OCI-M2 (cell line): ENCODE data around the gene XKR3.
"Not testable (repeated sequence)": the region's sequence is repeated elsewhere in the genome, so short reads cannot be mapped to it uniquely, and the experiment has no call there.

ENCODE experiments used
- DNase-seq: peaks from one replicate; lab custom pipeline; 2025; ENCODE audit not compliant: unreplicated experiment; lab: John Stamatoyannopoulos, UW

The XKR3 gene

DNA sequence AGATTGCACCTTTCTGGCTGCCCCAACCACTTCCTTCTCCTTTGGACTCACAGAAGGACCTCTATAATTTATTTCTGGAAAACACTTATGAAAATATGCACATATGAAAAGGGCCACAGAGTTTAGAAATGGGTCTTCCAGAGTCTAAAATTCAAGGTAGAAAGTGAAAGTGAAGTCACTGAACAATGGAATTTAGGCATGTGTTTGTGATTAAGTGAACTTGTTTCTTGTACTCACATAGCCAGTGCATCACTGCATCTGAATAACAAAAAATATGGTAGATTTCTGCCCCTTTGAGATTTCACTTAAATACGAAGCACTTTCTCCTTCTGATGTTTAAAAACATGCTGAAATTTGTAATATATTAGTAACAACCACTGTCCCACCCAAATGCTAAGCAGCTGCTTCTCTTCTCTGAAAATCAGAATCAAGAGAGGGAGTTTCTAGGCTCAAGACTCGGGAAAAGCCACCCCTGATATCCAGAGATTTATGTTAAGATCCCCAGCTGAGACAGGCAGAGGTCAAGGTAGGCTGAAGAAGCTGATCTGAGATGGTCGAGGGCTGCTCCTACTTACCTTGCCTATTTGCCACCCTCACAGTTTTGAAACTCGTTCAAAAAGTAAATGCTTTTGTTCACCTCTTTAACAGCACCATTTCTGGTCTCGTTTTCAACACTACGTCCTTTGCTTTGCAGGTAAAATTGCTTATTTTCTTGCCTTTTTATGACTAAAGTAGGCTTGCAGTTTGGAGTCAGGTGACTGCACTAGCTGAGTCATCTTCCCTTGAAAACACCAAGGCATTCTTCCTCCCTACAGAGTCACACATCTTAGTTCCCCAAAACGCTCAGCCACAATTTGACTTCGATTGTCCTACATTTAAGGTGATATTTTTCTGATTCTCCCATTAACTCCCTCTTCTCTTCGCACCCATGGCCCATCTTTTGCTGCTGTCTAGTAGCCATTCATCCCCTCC lies at the start of gene XKR3:
Gene XKR3 (minus strand): TSS at position 696 of the 972 bp plus-strand sequence. CDS start 17,338 bp downstream, outside the sequence.
- no peak for DNase-seq

DNA sequence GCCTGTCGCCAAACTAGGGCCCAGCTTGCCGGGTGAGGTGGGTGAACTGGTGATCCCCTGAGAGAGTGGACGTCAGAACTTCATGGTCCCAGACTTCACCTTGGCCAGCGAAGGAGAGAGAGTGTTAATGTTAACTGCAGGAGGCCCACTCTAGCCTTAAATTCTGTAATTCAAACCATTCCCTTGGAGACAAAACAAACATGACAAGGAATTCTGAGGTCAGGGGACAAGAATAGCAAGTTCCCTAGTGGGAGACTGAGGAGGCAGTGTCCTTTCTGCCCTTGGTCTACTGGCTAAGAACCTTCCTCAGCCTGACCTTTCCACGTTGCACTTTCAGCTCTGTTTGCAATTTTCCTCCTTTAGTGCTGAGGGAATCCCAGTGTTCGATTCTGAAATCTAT lies 44.4 kb upstream of the XKR3 start:
- not testable (repeated sequence) for DNase-seq

DNA sequence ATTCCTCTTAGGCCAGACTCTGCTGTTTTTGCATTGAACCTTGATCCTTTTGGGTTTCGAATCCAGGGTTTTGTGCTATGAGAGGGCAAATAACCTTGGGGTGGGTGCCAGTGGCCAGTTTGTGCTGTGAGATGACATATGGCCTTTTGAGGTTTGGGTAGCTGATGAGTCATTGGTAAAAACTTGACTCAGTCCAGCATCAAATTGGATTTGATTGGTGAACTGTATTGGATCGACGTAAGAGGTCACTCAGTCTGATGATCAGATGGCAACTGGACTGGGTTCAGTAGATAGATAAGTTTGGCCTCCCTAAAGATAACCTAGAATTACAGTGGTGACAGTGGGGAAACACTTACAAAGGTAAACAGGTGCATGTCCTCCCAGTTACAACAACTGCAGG lies 41.0 kb upstream of the XKR3 start:
- no peak for DNase-seq

DNA sequence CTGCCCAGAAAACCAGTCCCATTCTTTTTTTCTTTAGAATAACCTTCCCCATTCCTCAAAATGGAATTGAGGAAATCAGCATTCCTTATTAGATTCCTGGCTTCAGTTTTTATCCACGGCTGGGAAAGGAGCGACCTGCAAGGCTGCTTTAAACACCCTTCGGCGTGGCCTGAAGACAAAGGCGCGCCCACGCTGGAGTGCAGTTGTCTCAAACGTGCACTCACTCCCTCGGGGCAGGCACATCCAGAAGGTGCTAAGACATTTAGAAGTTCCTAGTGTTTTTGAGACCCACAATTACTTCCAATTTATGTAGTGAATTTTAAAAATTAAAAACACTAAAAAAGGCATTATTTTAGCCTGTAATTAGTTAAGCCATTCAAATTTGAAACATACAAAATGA lies 31.6 kb upstream of the XKR3 start:
- DNase-seq, result not testable (repeated sequence)

DNA sequence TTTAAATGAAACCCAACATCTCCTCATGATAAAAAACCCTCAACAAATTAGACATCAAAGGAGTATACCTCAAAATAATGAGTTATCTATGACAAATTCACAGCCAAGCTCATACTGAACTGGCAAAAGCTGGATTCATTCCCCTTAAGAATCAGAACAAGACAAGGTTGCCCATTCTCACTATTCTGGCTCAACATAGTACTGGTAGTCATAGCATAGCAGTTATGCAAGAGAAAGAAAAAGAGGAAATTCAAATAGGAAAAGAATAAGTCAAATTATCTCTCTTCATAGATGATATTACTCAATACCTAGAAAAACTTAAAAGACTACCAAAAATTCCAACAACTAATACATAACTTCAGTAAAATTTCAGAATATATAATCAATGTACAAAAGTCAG lies 29.4 kb upstream of the XKR3 start:
- no peak for DNase-seq

DNA sequence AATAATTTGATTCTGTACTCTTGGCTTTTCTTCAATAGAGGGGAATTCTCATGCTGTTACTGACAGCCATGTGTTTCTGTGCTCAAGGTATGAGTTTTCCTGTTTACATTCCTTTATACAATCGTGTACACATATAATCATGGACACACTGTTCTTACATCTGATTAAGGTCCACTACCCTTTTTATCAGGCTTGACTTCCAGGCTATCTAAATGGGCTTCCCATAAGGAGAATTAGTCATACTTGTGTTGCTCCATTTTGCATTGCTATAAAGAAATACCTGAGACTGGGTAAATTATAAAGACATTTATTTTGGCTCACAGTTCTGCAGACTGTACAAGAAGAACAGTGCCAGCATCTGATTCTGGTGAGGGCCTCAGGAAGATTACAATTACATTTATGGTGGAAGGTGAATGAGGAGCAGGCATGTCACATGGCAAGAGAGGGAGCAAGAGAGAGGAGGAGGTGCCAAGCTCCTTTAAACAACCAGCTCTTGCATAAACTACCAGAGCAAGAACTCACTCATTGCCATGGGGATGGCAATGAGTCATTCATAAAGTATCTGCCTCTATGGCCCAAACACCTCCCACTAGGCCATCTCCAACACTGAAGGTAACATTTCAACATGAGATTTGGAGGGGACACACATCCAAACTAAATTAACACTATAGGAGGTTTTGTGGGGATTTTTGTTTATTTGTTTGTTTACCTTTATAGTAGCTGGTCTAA lies 26.2 kb upstream of the XKR3 start:
- not testable (repeated sequence) for DNase-seq

DNA sequence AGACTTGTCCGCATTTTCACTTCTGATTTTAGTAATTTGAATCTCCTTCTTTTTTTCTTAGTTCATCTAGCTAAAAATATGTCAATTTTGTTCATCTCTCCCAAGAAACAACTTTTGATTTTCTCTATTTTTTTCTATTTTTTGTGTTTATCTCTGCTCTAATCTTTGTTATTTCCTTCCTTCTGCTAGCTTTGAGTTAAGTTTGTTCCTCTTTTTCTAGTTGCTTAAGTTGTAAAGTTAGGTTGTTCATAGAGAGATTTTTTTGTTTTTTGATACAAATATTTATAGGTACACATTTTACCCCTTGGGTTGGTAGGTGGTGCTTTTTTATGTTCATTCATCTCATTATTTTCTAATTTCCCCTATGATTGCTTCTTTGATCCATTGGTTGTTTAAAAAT lies 22.1 kb upstream of the XKR3 start:
- DNase-seq, result no peak

DNA sequence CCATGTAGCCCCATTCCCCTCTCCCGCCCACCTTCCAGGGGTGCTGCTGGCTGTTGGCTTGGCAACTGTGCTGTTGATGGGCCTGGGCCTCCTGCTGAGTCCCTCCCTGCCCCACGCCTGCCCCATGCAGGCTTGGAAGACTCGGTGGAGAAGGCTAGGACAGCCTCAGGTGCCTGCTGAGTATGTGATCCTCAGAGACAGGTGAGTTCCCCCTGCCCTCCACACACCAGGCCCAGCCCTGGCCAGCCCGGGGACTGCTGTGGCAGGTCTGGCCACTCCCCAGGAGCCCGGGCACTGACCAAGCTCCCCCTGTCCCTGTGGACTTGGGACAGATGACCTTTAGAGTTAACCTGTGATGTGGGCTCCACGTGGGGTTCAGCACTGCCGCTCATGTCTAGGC lies 20.7 kb upstream of the XKR3 start:
- no peak for DNase-seq

DNA sequence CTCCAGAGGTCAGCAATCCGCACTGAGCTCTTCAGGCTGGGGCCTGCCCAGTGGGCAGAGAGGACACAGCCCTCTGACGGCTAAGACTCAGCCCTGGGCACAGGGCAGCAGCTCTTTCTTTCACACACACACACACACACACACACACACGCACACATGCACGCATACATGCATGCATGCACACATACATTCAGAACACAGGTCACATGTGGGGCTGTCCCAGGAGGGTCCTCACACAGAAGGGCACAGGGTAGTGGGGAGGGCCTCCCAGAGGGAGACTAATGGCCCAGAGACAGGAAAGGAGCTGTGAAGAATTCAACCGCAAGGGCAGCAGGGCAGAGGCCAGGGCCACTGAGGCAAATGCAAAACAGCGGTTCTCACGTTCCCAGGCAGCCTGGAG lies 20.3 kb upstream of the XKR3 start:
- no peak for DNase-seq

DNA sequence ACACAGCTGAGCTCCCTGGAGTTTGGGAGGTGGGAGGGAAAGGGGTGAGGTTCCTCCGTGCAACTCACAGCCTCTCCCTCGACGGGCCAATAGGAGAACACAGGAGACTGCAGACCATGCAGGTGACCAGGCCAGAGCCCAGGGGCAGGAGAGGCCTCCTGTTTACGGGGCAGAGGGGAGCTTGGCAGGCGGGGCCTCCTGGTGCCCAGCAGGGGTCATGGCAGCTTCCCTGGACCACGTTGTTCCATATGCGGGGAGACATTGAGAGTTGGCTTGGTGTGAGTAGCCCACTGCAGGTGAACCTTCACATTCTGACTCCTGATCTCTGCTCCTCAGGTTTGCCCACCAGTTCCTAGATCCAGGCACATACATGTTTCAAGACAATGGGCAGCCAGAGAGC lies 19.3 kb upstream of the XKR3 start:
- no peak for DNase-seq

DNA sequence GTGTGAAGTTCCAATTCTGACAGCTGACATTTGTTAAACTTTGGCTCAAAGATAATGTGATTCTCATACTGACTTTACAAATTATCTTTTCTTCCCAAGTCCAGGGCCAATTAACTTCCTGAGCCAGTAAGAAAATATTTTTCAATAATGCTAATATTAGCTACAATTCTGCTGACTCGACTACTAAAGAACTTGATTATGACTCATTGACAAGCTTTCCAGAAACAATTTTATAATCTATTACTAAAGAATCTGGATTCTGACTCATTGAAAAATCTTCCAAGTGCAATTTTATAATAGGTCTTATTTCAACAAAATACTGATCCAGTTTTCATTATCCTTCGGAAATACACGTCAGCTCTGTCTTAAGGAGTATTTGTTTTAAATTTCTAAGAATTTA lies 12.9 kb upstream of the XKR3 start:
- no peak for DNase-seq

DNA sequence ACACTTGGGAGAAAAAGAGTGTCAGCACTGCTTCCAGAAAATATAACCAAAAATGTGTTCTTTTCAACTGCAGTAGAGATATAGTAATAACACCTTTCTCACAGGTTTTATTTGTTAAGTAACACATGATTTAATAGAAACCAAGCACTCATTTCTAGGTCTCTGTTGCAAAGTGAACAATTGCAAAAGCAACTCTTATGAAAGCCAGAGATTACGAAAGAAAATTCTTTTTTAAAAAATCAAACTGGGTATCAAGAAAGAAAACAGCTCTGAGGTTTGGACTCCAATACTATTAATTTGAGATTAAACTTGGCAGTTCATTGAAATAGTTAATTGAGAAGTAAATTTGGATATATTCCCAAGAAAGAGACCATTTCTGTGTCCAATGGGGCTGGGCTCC lies 9.8 kb upstream of the XKR3 start:
- DNase-seq, result no peak

DNA sequence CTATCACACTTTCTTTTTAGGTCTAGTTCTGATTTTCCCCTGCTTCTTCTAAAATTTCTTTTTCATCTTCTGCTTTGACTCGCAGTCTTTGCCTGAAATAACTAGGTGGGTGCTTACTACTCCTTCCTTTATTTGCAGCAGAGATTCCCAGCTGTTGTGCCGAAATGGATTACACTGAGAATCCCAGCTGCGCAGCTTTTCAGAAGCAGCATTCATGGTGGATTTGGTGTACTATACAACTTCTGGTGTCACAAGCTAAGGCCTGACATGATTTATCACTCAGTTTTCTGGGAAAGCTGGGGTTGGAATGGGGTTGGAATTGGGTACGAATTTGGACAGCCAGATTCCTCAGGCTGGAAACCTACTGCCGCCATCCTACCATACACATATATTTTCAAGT lies 6.0 kb upstream of the XKR3 start:
- no peak for DNase-seq

DNA sequence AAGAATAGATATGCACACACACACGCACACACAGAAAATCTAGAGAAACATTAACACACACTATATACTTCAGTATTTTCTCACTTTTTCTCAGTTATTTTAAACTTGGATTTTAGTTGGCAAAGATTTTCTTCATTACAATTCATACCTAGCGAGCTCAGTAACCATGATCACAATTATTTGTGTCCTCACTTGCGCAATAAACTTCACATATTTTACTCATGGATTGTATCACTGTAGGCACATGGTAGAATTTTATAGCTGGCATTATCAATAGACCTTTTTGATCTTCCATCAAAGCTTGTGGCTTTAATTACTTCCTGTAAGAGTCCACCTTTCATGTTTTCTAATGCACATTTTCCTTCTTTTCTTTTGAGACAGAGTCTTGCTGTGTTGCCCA lies 4.8 kb upstream of the XKR3 start:
- DNase-seq, result no peak

DNA sequence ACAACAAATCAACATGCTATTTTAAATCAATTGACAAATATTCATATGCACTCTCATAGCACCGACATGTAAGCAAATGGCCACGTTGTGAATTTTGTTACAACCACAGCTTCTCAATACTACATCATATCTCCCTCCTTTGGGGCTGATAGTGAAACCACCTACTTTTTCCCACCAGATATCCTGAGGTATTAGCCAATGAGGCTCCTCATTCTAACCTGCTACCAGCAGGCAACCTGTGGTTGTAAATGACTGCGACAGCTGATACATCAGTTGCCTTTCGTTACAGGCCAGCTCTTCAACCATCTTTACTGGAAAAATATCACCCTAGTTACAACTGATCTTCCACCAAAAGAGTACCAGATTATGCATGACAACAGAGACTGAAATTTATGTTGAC lies 3.7 kb upstream of the XKR3 start:
- DNase-seq, result no peak

DNA sequence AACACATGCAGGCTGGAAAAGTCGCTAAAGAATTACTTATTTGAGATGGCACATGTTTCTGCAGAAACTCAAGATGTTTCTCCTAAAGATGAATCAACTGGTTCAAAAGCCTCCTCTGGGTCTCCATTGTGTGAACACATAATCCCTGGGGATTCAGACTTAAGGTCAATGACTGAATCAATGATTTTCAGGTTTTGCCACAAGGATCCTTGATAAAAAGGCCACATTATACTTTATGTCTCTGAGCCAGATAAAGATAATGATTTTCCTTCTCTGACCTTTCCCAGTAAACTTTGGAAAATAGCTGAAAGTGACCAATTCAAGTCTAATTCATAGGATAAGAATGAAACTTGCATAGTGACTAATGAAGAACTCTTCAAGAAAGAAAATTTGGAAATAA lies 2.3 kb upstream of the XKR3 start:
- DNase-seq, result no peak

DNA sequence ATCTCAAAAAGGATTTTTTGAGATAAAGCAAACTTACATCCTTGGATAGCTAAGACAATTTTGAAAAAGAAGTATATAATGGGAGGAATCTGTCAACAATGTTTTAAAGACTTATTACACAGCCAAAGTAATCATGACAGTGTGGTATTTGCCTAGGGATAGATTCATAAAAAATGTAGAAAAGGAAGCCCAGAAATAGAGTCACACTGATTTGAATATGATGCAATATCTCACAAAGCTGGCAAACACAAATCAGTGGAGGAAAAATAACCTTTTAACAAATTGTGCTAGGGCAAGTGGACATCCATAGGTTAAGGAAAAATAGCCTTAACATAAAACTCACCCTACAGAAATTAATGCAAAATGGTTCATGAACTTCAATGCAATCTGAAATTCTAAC lies 6.0 kb downstream of the XKR3 start:
- DNase-seq, result no peak

DNA sequence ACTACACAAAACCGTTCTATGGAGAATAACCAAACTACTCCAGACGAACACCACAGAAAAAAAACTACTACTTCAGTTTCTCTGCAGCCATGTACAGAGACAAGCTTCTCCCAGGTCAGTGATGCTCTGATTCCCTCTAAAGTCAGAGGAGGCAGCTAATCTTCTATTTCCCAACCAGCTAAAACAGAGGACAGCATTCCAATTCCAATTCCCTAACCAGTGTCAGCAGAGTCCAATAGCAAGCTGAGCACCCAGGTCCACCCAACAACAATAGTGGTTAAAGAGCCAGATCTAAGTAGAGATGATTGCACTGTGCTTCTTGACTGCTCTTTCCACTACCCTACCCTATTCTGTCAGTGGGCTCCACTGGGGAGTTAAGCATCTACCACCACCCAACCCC lies 6.7 kb downstream of the XKR3 start:
- no peak for DNase-seq

DNA sequence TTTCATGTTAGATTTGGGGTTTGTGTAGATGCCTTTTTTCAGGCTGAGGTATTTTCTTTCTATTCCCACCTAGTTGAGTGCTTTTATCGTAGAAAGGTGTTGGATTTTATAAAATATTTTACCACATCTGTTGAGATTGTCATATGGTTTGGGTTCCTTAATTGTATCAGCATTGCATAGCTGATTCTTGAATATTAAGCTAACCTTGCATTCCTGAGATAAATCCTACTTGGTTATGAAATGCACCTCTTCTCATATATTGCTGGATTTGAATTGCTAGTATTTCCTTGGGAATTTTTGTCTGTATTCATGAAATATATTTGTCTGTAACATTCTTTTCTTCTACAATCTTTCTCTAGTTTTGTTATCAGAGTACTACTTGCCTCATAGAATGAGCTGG lies 10.1 kb downstream of the XKR3 start:
- DNase-seq, result no peak

DNA sequence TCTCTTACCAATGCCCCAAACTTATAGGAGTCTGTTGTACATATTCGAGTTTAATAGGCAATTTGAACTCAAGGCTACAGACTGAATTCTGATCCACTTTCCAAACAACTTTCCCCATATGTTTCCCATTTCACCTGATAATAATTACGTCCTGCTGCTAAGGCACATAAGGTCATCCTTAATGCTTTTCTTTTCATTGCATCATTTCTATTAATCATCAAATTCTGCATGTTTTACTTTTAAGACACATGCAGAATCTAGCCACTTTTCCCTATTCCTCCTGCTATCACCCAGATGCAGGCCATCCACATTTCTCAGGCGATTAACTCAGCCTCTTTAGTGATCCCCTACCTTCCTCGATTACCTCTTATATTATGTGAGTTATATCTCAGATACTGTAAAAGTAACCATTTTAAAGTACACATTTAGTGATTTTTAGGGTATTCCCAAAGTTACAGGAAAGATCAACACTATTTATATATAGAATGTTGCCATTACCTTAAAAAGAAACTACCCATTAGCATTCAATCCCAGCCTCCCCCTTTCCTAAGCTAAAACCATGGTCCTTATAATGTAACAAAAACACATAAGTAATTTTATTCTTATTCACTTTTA lies 14.9 kb downstream of the XKR3 start:
- no peak for DNase-seq

DNA sequence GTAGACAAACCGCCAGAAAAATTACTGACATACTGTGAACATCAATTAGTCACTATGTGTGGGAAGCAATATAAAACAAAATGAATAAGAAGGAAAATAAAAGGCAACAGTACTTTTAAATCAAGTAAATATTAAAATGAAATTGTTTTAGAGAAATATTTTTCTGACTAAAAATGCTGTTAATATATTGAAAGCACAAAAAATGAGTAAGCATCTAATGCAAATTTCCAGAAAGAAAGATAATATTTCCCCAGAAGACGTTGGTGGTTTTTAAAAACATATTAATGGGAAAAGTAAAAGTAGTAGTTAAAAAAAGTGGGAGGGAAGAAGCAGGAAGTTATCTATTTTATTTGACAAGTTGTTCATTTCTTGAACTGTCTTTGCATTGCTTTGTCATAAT lies 16.5 kb downstream of the XKR3 start:
- no peak for DNase-seq

DNA sequence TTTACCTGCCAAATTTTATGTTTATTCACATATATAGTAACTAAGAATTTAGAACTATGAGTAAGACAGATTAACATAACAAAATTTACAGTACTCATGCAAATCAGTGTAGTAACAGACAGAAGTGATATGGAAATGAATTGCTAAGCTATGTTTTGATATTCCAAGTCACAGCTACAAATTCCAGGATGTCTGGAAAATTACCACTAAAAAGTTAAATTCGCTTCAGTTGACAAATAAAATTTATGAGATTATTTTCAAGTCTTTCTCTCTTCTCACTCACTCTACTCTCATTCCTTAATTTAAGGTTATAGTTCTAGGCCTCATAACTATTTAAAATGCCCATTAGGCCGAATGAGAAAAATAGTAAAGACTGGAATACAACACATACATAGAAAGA lies 18.1 kb downstream of the XKR3 start:
- no peak for DNase-seq
